ENCODE data around the gene ADAM33. TPM values are rescaled to one million over a fixed set of nuclear protein-coding genes. Genes with fewer than 3 reads are reported as not detected.

The ADAM33 gene
- total and polyA plus RNA-seq, 4 donors, result 0.11 to 1.2 (median 0.60) TPM

DNA sequence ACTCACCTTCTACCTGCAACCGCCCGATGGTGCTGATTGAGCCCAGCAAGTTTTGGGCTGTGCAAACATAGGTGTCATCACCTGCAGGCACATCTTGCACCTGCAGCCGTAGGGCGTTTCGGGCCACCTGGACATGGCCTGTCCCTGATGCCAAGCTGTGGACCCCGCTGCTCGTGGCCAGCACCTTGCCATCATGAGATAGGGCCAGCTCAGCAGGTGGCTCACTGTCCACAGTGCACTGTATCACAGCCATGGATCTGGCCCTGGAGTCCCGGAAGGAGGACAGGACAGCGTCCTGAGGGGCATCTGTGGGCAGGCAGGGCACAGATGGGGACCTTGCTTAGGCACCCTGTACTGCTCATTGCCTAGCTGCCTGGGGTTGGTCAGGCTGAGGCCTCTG is 10.1 kb upstream of the ADAM33 start:
- 86% methylated on average over 9 of the region's 9 CpGs for WGBS
- Histone ChIP-seq H3K36me3 (ENCODE audit: control insufficient read depth in 4 of 4, insufficient read depth in 3 of 4, low read depth in 1 of 4, low read length in 3 of 4) (no peaks in the 10 kb centered on the region), H3K4me3 (ENCODE audit: low read depth in 1 of 3, low read length in 3 of 3) (no peak overlapping the region), H3K4me1 (ENCODE audit: control insufficient read depth in 4 of 4, insufficient read depth in 4 of 4, low read length in 3 of 4) (no peaks in the 10 kb centered on the region), H3K27ac (ENCODE audit: low read depth in 1 of 2, low read length in 2 of 2) (no peak overlapping the region), H3K9me3 (ENCODE audit: control insufficient read depth in 4 of 4, low read length in 3 of 4) (peaks cover 0 to 3% (median 0%) of the 10 kb centered on the region in 4 donors), H3K27me3 (ENCODE audit: control insufficient read depth in 4 of 4, insufficient read depth in 4 of 4, low read length in 3 of 4) (no peaks in the 10 kb centered on the region), H3K9ac (ENCODE audit: low read depth in 1 of 2, low read length in 2 of 2) (no peak overlapping the region)
- no peak for DNase-seq (ENCODE audit: low spot score)
- no peak for TF ChIP-seq FOXA1 (IDR thresholded peaks at IDR 0.05)
- TF ChIP-seq GABPA (IDR thresholded peaks at IDR 0.05 in 1 of 2, conservative IDR thresholded peaks at IDR 0.05 in 1 of 2), result no peak
- no peak for TF ChIP-seq SP1 (IDR thresholded peaks at IDR 0.05)
- no peak for TF ChIP-seq RXRA (IDR thresholded peaks at IDR 0.05)
- TF ChIP-seq, protein P1, sequence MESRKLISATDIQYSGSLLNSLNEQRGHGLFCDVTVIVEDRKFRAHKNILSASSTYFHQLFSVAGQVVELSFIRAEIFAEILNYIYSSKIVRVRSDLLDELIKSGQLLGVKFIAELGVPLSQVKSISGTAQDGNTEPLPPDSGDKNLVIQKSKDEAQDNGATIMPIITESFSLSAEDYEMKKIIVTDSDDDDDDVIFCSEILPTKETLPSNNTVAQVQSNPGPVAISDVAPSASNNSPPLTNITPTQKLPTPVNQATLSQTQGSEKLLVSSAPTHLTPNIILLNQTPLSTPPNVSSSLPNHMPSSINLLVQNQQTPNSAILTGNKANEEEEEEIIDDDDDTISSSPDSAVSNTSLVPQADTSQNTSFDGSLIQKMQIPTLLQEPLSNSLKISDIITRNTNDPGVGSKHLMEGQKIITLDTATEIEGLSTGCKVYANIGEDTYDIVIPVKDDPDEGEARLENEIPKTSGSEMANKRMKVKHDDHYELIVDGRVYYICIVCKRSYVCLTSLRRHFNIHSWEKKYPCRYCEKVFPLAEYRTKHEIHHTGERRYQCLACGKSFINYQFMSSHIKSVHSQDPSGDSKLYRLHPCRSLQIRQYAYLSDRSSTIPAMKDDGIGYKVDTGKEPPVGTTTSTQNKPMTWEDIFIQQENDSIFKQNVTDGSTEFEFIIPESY (IDR thresholded peaks at IDR 0.05), result no peak
- no peak for TF ChIP-seq REST (IDR thresholded peaks at IDR 0.05)
- TF ChIP-seq HNF4G (IDR thresholded peaks at IDR 0.05), result no peak
- no peak for TF ChIP-seq RAD21 (IDR thresholded peaks at IDR 0.05)
- TF ChIP-seq EGR1 (IDR thresholded peaks at IDR 0.05; ENCODE audit: low read depth in 2 of 2), result no peak
- TF ChIP-seq, protein P2, sequence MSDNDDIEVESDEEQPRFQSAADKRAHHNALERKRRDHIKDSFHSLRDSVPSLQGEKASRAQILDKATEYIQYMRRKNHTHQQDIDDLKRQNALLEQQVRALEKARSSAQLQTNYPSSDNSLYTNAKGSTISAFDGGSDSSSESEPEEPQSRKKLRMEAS (IDR thresholded peaks at IDR 0.05), result no peak
- TF ChIP-seq TAF1 (conservative IDR thresholded peaks at IDR 0.05), result no peak
- no peak for TF ChIP-seq JUND (IDR thresholded peaks at IDR 0.05)
- TF ChIP-seq HNF4A (conservative IDR thresholded peaks at IDR 0.05), result no peak
- TF ChIP-seq, protein P3, sequence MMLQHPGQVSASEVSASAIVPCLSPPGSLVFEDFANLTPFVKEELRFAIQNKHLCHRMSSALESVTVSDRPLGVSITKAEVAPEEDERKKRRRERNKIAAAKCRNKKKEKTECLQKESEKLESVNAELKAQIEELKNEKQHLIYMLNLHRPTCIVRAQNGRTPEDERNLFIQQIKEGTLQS (IDR thresholded peaks at IDR 0.05), result no peak
- TF ChIP-seq YY1 (IDR thresholded peaks at IDR 0.05), result no peak
- TF ChIP-seq FOXA2 (IDR thresholded peaks at IDR 0.05), result no peak
- no peak for TF ChIP-seq CTCF (IDR thresholded peaks at IDR 0.05; ENCODE audit: low read depth, low read length, missing input control)

DNA sequence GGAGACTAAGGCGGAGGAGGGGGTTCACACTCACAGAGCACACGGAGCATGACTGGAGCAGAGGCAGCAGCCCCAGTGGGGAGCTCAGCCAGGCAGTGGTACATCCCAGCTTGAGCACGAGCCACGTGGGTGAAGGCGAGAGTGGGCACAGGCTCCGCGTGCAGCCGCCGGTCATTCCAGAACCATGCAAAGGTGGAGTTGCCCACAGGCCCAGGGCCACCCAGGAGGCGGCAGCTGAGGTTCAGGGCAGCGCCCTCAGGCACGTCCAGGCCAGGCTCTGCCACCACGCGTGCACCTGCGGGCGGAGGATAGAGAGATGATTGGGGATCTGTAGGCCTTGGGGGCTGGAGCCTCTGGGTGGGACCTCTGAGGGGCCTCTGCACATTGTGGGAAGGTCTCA is 9.5 kb upstream of the ADAM33 start:
- TF ChIP-seq CTCF (IDR thresholded peaks at IDR 0.05; ENCODE audit: low read depth, low read length, missing input control), result no peak
- TF ChIP-seq YY1 (IDR thresholded peaks at IDR 0.05), result no peak
- no peak for TF ChIP-seq RXRA (IDR thresholded peaks at IDR 0.05)
- TF ChIP-seq RAD21 (IDR thresholded peaks at IDR 0.05), result no peak
- no peak for TF ChIP-seq HNF4A (conservative IDR thresholded peaks at IDR 0.05)

More for the DNA sequence above, 9.5 kb upstream of the ADAM33 start:
- H3K9me3 ChIP-seq (ENCODE audit: control insufficient read depth in 4 of 4, low read length in 3 of 4), result no peaks in the 10 kb centered on the region
- no peak overlapping the region for H3K27ac ChIP-seq (ENCODE audit: low read depth in 1 of 2, low read length in 2 of 2)
- no peak overlapping the region for H3K4me3 ChIP-seq (ENCODE audit: low read depth in 1 of 3, low read length in 3 of 3)
- no peaks in the 10 kb centered on the region for H3K4me1 ChIP-seq (ENCODE audit: control insufficient read depth in 4 of 4, insufficient read depth in 4 of 4, low read length in 3 of 4)
- no peak for DNase-seq (ENCODE audit: low spot score)
- no peak overlapping the region for H3K9ac ChIP-seq (ENCODE audit: low read depth in 1 of 2, low read length in 2 of 2)
- no peaks in the 10 kb centered on the region for H3K27me3 ChIP-seq (ENCODE audit: control insufficient read depth in 4 of 4, insufficient read depth in 4 of 4, low read length in 3 of 4)
- WGBS, result 95% methylated on average over 16 of the region's 16 CpGs
- H3K36me3 ChIP-seq (ENCODE audit: control insufficient read depth in 4 of 4, insufficient read depth in 3 of 4, low read depth in 1 of 4, low read length in 3 of 4), result no peaks in the 10 kb centered on the region
